SK-N-SH treated with all-trans-retinoic acid at 6 μM for 48 hours (cell line): ENCODE results near the gene IL36RN.

Experiments used
- ATAC-seq: fragments of 200-7000 bp; cut with Tn5 transposase; 3 replicates; pipeline ENCODE4 v1.9.1; 2020; ENCODE audit warnings: mild to moderate bottlenecking, moderate library complexity
- ARNTL ChIP-seq: fragments of 450-650 bp; formaldehyde crosslinking; IDR thresholded peaks from 2 replicates; pipeline ENCODE4 v1.5.0; 2020; ENCODE audit warnings: low read depth, mild to moderate bottlenecking, moderate library complexity, borderline replicate concordance
- BACH2 ChIP-seq: fragments of 250-450 bp; sonication (Bioruptor Pico); IDR thresholded peaks from 2 replicates; pipeline ENCODE4 v1.9.0; 2021; ENCODE audit warnings: mild to moderate bottlenecking, borderline replicate concordance
- ESRRG ChIP-seq: fragments of 250-450 bp; sonication (Bioruptor Pico); IDR thresholded peaks from 2 replicates; pipeline ENCODE4 v1.6.1; 2021; ENCODE audit warnings: mild to moderate bottlenecking
- GLIS3 ChIP-seq: fragments of 250-450 bp; sonication (Bioruptor Pico); IDR thresholded peaks from 2 replicates; pipeline ENCODE4 v1.5.0; 2020; ENCODE audit warnings: mild to moderate bottlenecking, moderate library complexity
- ISL1 ChIP-seq: fragments of 250-450 bp; sonication (Bioruptor Pico); IDR thresholded peaks from 2 replicates; pipeline ENCODE4 v2.1.2; 2022; ENCODE audit warnings: mild to moderate bottlenecking, moderate library complexity
- PPARA ChIP-seq: fragments of 250-450 bp; sonication (Bioruptor Pico); IDR thresholded peaks from 2 replicates; pipeline ENCODE4 v1.5.0; 2020; ENCODE audit warnings: mild to moderate bottlenecking, borderline replicate concordance
- RARB ChIP-seq: fragments of 250-450 bp; sonication (Bioruptor Pico); IDR thresholded peaks from 2 replicates; pipeline ENCODE4 v1.8.0; 2021; ENCODE audit warnings: mild to moderate bottlenecking, moderate library complexity
- SNAI2 ChIP-seq: fragments of 250-450 bp; sonication (Bioruptor Pico); IDR thresholded peaks from 2 replicates; pipeline ENCODE4 v1.5.0; 2020; ENCODE audit warnings: mild to moderate bottlenecking, moderate library complexity
- TCF4 ChIP-seq: fragments of 250-450 bp; sonication (Bioruptor Pico); IDR thresholded peaks from 2 replicates; pipeline ENCODE4 v1.8.0; 2021; ENCODE audit warnings: mild to moderate bottlenecking, moderate library complexity, borderline replicate concordance
- TOX ChIP-seq: fragments of 250-450 bp; sonication (Bioruptor Pico); IDR thresholded peaks from 2 replicates; pipeline ENCODE4 v1.8.0; 2021; ENCODE audit warnings: mild to moderate bottlenecking, moderate library complexity, borderline replicate concordance
- ZC3H10 ChIP-seq: fragments of 250-450 bp; sonication (Bioruptor Pico); IDR thresholded peaks from 2 replicates; pipeline ENCODE4 v1.5.1; 2021; ENCODE audit warnings: mild to moderate bottlenecking, moderate library complexity
- ZFP3 ChIP-seq: fragments of 250-450 bp; sonication (Bioruptor Pico); IDR thresholded peaks from 2 replicates; pipeline ENCODE4 v1.5.0; 2020; ENCODE audit warnings: mild to moderate bottlenecking, moderate library complexity
- ZFP30 ChIP-seq: fragments of 450-650 bp; formaldehyde crosslinking; IDR thresholded peaks from 2 replicates; pipeline ENCODE4 v1.5.0; 2022; ENCODE audit warnings: mild to moderate bottlenecking, moderate library complexity
- ZNF70 ChIP-seq: fragments of 450-650 bp; formaldehyde crosslinking; IDR thresholded peaks from 2 replicates; pipeline ENCODE4 v1.5.0; 2020; ENCODE audit warnings: mild to moderate bottlenecking, moderate library complexity
- ZNF8 ChIP-seq: fragments of 450-650 bp; formaldehyde crosslinking; IDR thresholded peaks from 2 replicates; pipeline ENCODE4 v1.5.0; 2020; ENCODE audit warnings: mild to moderate bottlenecking, moderate library complexity
- TF ChIP-seq, protein P1 (sequence below): fragments of 250-450 bp; sonication (Bioruptor Pico); IDR thresholded peaks from 2 replicates; pipeline ENCODE4 v1.5.1; 2020; ENCODE audit warnings: low read depth, mild to moderate bottlenecking, moderate library complexity
- TF ChIP-seq, protein P2 (sequence below): fragments of 250-450 bp; sonication (Bioruptor Pico); IDR thresholded peaks from 2 replicates; pipeline ENCODE4 v1.5.0; 2020; ENCODE audit warnings: mild to moderate bottlenecking, moderate library complexity
- TF ChIP-seq, protein P3 (sequence below): fragments of 250-450 bp; sonication (Bioruptor Pico); IDR thresholded peaks from 2 replicates; pipeline ENCODE4 v1.8.0; 2020; ENCODE audit warnings: mild to moderate bottlenecking, moderate library complexity, borderline replicate concordance
- TF ChIP-seq, protein P4 (sequence below): fragments of 250-450 bp; sonication (Bioruptor Pico); IDR thresholded peaks from 2 replicates; pipeline ENCODE4 v1.5.1; 2021; ENCODE audit warnings: mild to moderate bottlenecking, moderate library complexity
- TF ChIP-seq, protein P5 (sequence below): fragments of 250-450 bp; sonication (Bioruptor Pico); IDR thresholded peaks from 2 replicates; pipeline ENCODE4 v1.8.0; 2021; ENCODE audit warnings: low read depth, mild to moderate bottlenecking, moderate library complexity, borderline replicate concordance

IL36RN gene

DNA sequence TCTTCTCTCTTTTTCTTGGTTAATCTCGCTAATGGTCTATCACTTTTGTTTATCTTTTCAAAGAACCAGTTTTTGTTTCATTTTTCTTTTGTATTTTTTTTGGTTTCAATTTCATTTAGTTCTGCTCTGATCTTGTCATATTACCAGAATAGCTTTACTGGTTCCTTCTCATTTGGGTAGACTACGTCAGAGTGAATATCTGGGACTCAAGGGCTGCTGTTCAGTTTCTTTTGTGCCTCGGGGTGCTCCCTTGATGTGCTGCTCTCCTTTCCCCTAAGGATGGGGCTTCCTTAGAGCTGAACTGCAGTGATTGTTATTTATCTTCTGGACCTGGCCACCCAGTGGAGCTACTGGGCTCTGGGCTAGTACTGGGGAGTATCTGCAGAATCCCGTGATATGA is 39.0 kb downstream of the IL36RN start:
- TF ChIP-seq PPARA (no peak), RARB (CRISPR knock-in tag) (no peak), TCF4 (CRISPR knock-in tag) (no peak), GLIS3 (no peak), TOX (no peak), ZFP3 (no peak), ZC3H10 (CRISPR knock-in tag) (no peak), ISL1 (CRISPR knock-in tag) (no peak), ZFP30 (no peak), ZNF8 (no peak), ARNTL (CRISPR knock-in tag) (no peak), ESRRG (CRISPR knock-in tag) (no peak)
- TF ChIP-seq, protein P1, sequence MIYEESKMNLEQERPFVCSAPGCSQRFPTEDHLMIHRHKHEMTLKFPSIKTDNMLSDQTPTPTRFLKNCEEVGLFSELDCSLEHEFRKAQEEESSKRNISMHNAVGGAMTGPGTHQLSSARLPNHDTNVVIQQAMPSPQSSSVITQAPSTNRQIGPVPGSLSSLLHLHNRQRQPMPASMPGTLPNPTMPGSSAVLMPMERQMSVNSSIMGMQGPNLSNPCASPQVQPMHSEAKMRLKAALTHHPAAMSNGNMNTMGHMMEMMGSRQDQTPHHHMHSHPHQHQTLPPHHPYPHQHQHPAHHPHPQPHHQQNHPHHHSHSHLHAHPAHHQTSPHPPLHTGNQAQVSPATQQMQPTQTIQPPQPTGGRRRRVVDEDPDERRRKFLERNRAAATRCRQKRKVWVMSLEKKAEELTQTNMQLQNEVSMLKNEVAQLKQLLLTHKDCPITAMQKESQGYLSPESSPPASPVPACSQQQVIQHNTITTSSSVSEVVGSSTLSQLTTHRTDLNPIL (CRISPR knock-in tag), result no peak
- TF ChIP-seq, protein P2, sequence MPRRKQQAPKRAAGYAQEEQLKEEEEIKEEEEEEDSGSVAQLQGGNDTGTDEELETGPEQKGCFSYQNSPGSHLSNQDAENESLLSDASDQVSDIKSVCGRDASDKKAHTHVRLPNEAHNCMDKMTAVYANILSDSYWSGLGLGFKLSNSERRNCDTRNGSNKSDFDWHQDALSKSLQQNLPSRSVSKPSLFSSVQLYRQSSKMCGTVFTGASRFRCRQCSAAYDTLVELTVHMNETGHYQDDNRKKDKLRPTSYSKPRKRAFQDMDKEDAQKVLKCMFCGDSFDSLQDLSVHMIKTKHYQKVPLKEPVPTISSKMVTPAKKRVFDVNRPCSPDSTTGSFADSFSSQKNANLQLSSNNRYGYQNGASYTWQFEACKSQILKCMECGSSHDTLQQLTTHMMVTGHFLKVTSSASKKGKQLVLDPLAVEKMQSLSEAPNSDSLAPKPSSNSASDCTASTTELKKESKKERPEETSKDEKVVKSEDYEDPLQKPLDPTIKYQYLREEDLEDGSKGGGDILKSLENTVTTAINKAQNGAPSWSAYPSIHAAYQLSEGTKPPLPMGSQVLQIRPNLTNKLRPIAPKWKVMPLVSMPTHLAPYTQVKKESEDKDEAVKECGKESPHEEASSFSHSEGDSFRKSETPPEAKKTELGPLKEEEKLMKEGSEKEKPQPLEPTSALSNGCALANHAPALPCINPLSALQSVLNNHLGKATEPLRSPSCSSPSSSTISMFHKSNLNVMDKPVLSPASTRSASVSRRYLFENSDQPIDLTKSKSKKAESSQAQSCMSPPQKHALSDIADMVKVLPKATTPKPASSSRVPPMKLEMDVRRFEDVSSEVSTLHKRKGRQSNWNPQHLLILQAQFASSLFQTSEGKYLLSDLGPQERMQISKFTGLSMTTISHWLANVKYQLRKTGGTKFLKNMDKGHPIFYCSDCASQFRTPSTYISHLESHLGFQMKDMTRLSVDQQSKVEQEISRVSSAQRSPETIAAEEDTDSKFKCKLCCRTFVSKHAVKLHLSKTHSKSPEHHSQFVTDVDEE (CRISPR knock-in tag), result no peak
- TF ChIP-seq, protein P3, sequence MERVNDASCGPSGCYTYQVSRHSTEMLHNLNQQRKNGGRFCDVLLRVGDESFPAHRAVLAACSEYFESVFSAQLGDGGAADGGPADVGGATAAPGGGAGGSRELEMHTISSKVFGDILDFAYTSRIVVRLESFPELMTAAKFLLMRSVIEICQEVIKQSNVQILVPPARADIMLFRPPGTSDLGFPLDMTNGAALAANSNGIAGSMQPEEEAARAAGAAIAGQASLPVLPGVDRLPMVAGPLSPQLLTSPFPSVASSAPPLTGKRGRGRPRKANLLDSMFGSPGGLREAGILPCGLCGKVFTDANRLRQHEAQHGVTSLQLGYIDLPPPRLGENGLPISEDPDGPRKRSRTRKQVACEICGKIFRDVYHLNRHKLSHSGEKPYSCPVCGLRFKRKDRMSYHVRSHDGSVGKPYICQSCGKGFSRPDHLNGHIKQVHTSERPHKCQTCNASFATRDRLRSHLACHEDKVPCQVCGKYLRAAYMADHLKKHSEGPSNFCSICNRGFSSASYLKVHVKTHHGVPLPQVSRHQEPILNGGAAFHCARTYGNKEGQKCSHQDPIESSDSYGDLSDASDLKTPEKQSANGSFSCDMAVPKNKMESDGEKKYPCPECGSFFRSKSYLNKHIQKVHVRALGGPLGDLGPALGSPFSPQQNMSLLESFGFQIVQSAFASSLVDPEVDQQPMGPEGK (CRISPR knock-in tag), result no peak
- TF ChIP-seq, protein P4, sequence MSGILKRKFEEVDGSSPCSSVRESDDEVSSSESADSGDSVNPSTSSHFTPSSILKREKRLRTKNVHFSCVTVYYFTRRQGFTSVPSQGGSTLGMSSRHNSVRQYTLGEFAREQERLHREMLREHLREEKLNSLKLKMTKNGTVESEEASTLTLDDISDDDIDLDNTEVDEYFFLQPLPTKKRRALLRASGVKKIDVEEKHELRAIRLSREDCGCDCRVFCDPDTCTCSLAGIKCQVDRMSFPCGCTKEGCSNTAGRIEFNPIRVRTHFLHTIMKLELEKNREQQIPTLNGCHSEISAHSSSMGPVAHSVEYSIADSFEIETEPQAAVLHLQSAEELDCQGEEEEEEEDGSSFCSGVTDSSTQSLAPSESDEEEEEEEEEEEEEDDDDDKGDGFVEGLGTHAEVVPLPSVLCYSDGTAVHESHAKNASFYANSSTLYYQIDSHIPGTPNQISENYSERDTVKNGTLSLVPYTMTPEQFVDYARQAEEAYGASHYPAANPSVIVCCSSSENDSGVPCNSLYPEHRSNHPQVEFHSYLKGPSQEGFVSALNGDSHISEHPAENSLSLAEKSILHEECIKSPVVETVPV (CRISPR knock-in tag), result no peak
- TF ChIP-seq, protein P5, sequence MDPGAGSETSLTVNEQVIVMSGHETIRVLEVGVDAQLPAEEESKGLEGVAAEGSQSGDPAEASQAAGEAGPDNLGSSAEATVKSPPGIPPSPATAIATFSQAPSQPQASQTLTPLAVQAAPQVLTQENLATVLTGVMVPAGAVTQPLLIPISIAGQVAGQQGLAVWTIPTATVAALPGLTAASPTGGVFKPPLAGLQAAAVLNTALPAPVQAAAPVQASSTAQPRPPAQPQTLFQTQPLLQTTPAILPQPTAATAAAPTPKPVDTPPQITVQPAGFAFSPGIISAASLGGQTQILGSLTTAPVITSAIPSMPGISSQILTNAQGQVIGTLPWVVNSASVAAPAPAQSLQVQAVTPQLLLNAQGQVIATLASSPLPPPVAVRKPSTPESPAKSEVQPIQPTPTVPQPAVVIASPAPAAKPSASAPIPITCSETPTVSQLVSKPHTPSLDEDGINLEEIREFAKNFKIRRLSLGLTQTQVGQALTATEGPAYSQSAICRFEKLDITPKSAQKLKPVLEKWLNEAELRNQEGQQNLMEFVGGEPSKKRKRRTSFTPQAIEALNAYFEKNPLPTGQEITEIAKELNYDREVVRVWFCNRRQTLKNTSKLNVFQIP (CRISPR knock-in tag), result no peak
- no peak for ATAC-seq

DNA sequence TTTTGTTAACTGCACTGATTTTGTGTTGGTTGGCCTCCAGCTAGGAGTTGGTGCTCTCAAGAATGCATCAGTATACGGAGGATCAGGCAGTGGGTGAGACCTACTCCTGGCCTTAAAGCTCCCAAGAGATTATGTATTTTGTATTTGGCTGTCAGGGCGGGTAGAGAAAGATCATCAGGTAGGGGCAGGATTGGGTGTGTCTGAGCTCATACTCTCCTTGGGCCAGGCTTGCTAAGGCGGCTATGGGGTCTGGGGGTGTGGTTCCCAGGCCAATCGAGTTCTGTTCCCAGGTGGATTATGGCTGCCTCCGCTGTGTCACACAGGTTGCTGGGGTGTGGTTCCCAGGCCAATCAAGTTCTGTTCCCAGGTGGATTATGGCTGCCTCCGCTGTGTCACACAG is 39.5 kb downstream of the IL36RN start:
- no peak for ATAC-seq
- TF ChIP-seq, protein P3 (CRISPR knock-in tag), result no peak
- TF ChIP-seq ZNF8 (no peak), RARB (CRISPR knock-in tag) (no peak)
- TF ChIP-seq, all 23 proteins: peak for 0

DNA sequence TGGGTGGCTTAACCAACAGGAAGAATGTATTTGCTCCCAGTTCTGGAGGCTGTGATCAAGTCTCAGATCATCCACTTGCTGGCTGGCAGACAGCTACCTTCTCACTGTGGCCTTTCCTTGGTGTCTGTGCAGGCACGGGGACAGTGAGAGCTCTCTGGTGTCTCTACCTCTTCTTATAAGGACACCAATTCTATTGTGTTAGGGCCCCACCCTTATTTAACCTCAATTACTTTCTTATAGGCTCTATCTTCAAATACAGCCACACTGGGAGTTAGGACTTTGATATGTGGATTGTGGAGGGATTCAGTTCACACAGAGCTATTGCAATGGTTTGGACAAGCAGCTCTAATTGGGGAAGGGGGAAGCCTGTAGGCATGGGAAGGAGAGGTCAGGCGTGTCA is 43.1 kb downstream of the IL36RN start:
- no peak for ATAC-seq
- TF ChIP-seq ZC3H10 (CRISPR knock-in tag) (no peak), ZNF70 (no peak), ARNTL (CRISPR knock-in tag) (no peak), SNAI2 (CRISPR knock-in tag) (no peak), ZFP30 (no peak), BACH2 (CRISPR knock-in tag) (no peak), TOX (no peak), PPARA (no peak), RARB (CRISPR knock-in tag) (no peak), ISL1 (CRISPR knock-in tag) (no peak)
- TF ChIP-seq, protein P5 (CRISPR knock-in tag), result no peak
- TF ChIP-seq, protein P1 (CRISPR knock-in tag), result no peak
- TF ChIP-seq, protein P4 (CRISPR knock-in tag), result no peak
